ENCODE data around the gene PCDHGB3. TPM values are rescaled to one million over a fixed set of nuclear protein-coding genes. Genes with fewer than 3 reads are reported as not detected.

The PCDHGB3 gene
- total and polyA plus RNA-seq, 10 of the 15 experiments (the other 5 are each of a cell fraction or from before 2014, with no cell fraction given) = 0.12 to 0.50 (median 0.20) TPM; not detected in 4

DNA sequence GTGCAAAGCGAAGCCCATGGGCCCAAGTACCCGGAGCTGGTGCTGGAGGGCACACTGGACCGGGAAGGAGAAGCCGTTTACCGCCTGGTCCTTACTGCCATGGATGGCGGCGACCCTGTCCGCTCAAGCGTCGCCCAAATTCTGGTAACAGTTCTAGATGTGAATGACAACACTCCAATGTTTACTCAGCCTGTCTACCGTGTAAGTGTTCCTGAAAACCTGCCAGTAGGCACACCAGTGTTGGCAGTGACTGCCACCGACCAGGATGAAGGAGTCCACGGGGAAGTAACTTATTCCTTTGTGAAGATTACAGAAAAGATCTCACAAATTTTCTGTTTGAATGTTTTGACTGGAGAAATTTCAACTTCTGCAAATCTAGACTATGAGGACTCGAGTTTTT is 4.6 kb downstream of the PCDHGB3 start:
- POLR2A ChIA-PET = no interaction called here
- DNase-seq (ENCODE audit: low read depth, low spot score) (no peak), FAIRE-seq (no peak), ATAC-seq (no peak)
- TF ChIP-seq TARDBP (IDR thresholded peaks at IDR 0.05; ENCODE audit: borderline replicate concordance) (no peak), IRF4 (IDR thresholded peaks at IDR 0.05; ENCODE audit: low read depth, low read length) (no peak), CREB1 (IDR thresholded peaks at IDR 0.05; ENCODE audit: low read depth) (no peak), BCL11A (IDR thresholded peaks at IDR 0.05; ENCODE audit: low read depth, low read length) (no peak), BACH1 (IDR thresholded peaks at IDR 0.05; ENCODE audit: borderline replicate concordance) (no peak), RCOR1 (conservative IDR thresholded peaks at IDR 0.05; ENCODE audit: low read depth, low read length) (no peak), CBX3 (IDR thresholded peaks at IDR 0.05; ENCODE audit: borderline replicate concordance, low read depth) (no peak)
- TF ChIP-seq, protein P1, sequence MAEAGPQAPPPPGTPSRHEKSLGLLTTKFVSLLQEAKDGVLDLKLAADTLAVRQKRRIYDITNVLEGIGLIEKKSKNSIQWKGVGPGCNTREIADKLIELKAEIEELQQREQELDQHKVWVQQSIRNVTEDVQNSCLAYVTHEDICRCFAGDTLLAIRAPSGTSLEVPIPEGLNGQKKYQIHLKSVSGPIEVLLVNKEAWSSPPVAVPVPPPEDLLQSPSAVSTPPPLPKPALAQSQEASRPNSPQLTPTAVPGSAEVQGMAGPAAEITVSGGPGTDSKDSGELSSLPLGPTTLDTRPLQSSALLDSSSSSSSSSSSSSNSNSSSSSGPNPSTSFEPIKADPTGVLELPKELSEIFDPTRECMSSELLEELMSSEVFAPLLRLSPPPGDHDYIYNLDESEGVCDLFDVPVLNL (IDR thresholded peaks at IDR 0.05; ENCODE audit: low read depth, low read length) = no peak
- TF ChIP-seq, protein P2, sequence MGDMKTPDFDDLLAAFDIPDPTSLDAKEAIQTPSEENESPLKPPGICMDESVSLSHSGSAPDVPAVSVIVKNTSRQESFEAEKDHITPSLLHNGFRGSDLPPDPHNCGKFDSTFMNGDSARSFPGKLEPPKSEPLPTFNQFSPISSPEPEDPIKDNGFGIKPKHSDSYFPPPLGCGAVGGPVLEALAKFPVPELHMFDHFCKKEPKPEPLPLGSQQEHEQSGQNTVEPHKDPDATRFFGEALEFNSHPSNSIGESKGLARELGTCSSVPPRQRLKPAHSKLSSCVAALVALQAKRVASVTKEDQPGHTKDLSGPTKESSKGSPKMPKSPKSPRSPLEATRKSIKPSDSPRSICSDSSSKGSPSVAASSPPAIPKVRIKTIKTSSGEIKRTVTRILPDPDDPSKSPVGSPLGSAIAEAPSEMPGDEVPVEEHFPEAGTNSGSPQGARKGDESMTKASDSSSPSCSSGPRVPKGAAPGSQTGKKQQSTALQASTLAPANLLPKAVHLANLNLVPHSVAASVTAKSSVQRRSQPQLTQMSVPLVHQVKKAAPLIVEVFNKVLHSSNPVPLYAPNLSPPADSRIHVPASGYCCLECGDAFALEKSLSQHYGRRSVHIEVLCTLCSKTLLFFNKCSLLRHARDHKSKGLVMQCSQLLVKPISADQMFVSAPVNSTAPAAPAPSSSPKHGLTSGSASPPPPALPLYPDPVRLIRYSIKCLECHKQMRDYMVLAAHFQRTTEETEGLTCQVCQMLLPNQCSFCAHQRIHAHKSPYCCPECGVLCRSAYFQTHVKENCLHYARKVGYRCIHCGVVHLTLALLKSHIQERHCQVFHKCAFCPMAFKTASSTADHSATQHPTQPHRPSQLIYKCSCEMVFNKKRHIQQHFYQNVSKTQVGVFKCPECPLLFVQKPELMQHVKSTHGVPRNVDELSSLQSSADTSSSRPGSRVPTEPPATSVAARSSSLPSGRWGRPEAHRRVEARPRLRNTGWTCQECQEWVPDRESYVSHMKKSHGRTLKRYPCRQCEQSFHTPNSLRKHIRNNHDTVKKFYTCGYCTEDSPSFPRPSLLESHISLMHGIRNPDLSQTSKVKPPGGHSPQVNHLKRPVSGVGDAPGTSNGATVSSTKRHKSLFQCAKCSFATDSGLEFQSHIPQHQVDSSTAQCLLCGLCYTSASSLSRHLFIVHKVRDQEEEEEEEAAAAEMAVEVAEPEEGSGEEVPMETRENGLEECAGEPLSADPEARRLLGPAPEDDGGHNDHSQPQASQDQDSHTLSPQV (IDR thresholded peaks at IDR 0.05) = no peak
- TF ChIP-seq, protein P3, sequence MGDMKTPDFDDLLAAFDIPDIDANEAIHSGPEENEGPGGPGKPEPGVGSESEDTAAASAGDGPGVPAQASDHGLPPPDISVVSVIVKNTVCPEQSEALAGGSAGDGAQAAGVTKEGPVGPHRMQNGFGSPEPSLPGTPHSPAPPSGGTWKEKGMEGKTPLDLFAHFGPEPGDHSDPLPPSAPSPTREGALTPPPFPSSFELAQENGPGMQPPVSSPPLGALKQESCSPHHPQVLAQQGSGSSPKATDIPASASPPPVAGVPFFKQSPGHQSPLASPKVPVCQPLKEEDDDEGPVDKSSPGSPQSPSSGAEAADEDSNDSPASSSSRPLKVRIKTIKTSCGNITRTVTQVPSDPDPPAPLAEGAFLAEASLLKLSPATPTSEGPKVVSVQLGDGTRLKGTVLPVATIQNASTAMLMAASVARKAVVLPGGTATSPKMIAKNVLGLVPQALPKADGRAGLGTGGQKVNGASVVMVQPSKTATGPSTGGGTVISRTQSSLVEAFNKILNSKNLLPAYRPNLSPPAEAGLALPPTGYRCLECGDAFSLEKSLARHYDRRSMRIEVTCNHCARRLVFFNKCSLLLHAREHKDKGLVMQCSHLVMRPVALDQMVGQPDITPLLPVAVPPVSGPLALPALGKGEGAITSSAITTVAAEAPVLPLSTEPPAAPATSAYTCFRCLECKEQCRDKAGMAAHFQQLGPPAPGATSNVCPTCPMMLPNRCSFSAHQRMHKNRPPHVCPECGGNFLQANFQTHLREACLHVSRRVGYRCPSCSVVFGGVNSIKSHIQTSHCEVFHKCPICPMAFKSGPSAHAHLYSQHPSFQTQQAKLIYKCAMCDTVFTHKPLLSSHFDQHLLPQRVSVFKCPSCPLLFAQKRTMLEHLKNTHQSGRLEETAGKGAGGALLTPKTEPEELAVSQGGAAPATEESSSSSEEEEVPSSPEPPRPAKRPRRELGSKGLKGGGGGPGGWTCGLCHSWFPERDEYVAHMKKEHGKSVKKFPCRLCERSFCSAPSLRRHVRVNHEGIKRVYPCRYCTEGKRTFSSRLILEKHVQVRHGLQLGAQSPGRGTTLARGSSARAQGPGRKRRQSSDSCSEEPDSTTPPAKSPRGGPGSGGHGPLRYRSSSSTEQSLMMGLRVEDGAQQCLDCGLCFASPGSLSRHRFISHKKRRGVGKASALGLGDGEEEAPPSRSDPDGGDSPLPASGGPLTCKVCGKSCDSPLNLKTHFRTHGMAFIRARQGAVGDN (IDR thresholded peaks at IDR 0.05) = no peak
- Histone ChIP-seq H2AFZ (ENCODE audit: control insufficient read depth, low read depth, low read length) (no peak overlapping the region), H3K4me3 (no peak overlapping the region), H3K4me2 (ENCODE audit: control insufficient read depth, insufficient read depth) (no peak overlapping the region), H3K36me3 (ENCODE audit: control insufficient read depth in 2 of 2, insufficient read depth in 2 of 2, low read length in 1 of 2) (no peaks in the 10 kb centered on the region), H4K20me1 (ENCODE audit: control insufficient read depth, insufficient read depth) (no peaks in the 10 kb centered on the region), H3K79me2 (ENCODE audit: control insufficient read depth, insufficient read depth, low read length) (no peaks in the 10 kb centered on the region), H3K9ac (ENCODE audit: control insufficient read depth, insufficient read depth, low read length) (no peak overlapping the region), H3K27ac (ENCODE audit: control insufficient read depth, insufficient read depth) (no peak overlapping the region), H3K27me3 (replicated peaks in 1 of 2; ENCODE audit: control insufficient read depth in 2 of 2, insufficient read depth in 2 of 2, low read length in 1 of 2) (no peaks in the 10 kb centered on the region), H3K4me1 (ENCODE audit: control insufficient read depth, insufficient read depth, low read length) (no peaks in the 10 kb centered on the region), H3K9me3 (replicated peaks; ENCODE audit: control insufficient read depth, insufficient read depth, low read length) (peaks cover 17% of the 10 kb centered on the region; the same call in 2 of the 3 replicates)
- WGBS (ENCODE audit: insufficient coverage, insufficient replicate concordance, low lambda C conversion rate, missing lambda C conversion rate) = 93% methylated on average over 14 of the region's 14 CpGs
- RAD21 ChIA-PET (ENCODE audit: unreplicated experiment) = no interaction called here
- intact Hi-C loops (cut with micrococcal nuclease; ENCODE audit: unreplicated experiment) (no loop called here), in situ Hi-C loops (cut with MboI) (no loop called here)
- SMC1A ChIA-PET (ENCODE audit: uncharacterized antibody, unreplicated experiment) = interaction anchor here (0.8 kb wide), 1 partner anchor 22 kb away, joined by 5 read pairs; no protein-coding TSS in a partner anchor
- BruUV-seq (replicated peaks) = no TSS peak
- CTCF ChIA-PET = interaction anchor here (0.9 to 1.3 kb wide), 3 partner anchors 46 to 189 kb away, joined by 3 to 6 read pairs (median 3); partner anchors contain the start of gene PCDHGA11
